Karpas-422 (cell line): ENCODE results near the gene POLD3. TPM values are rescaled to one million over a fixed set of nuclear protein-coding genes. Genes with fewer than 3 reads are reported as not detected.

Experiments used
- DNase-seq: peaks from one replicate; pipeline ENCODE4 v3.0.0-alpha.2; 2015
- H2AFZ ChIP-seq: fragments of 200-600 bp; sonication (generic); 2 replicates; pipeline ENCODE4 v1.6.1; 2014; ENCODE audit warnings: antibody characterized with exemption, low read length, mixed read lengths
- H3K27ac ChIP-seq: fragments of 200-600 bp; sonication (generic); 2 replicates; pipeline ENCODE4 v1.5.1; 2014; ENCODE audit warnings: mild to moderate bottlenecking, low read length, moderate library complexity
- H3K27me3 ChIP-seq: fragments of 200-600 bp; sonication (generic); 2 replicates; pipeline ENCODE4 v1.6.1; 2014; ENCODE audit warnings: low read length, mixed read lengths
- H3K36me3 ChIP-seq: fragments of 200-600 bp; sonication (generic); 2 replicates; pipeline ENCODE4 v1.6.1; 2014; ENCODE audit warnings: low read length, mixed read lengths; ENCODE audit not compliant: insufficient read depth
- H3K4me1 ChIP-seq: fragments of 200-600 bp; sonication (generic); 2 replicates; pipeline ENCODE4 v1.6.1; 2014; ENCODE audit warnings: mild to moderate bottlenecking, low read length, mixed read lengths
- H3K4me2 ChIP-seq: fragments of 200-600 bp; sonication (generic); 2 replicates; pipeline ENCODE4 v1.6.1; 2014; ENCODE audit warnings: low read length, low read depth, mild to moderate bottlenecking; ENCODE audit not compliant: poor library complexity, severe bottlenecking
- H3K4me3 ChIP-seq: fragments of 200-600 bp; sonication (generic); 2 replicates; pipeline ENCODE4 v1.5.1; 2014; ENCODE audit warnings: mild to moderate bottlenecking, antibody characterized with exemption, low read length, mixed read lengths
- H3K79me2 ChIP-seq: fragments of 200-600 bp; sonication (generic); 2 replicates; pipeline ENCODE4 v1.6.1; 2014; ENCODE audit warnings: mild to moderate bottlenecking, low read length, mixed read lengths
- H3K9ac ChIP-seq: fragments of 200-600 bp; sonication (generic); 2 replicates; pipeline ENCODE4 v1.6.0; 2014; ENCODE audit warnings: low read length
- H3K9me2 ChIP-seq: fragments of 200-600 bp; sonication (generic), shearing (Covaris generic); replicated peaks from 2 replicates; pipeline ENCODE4 v1.6.0; 2014; ENCODE audit warnings: mild to moderate bottlenecking, low read length, moderate library complexity; ENCODE audit not compliant: insufficient read depth
- H3K9me3 ChIP-seq: fragments of 300-700, 200-600 bp; sonication (generic); 2 replicates; pipeline ENCODE4 v1.6.1; 2014; ENCODE audit warnings: low read length, mixed read lengths
- H4K20me1 ChIP-seq: fragments of 200-600 bp; sonication (generic); 2 replicates; pipeline ENCODE4 v1.6.1; 2014; ENCODE audit warnings: mild to moderate bottlenecking, antibody characterized with exemption, low read length, low read depth; ENCODE audit not compliant: insufficient read depth
- total RNA-seq: library from RNA; depleted of rRNA; stranded (reverse); fragments of >200 nt; shearing (Covaris generic); gene quantifications from 2 replicates; pipeline ENCODE4 v1.2.3, GENCODE V29; 2014; ENCODE audit warnings: low replicate concordance

The POLD3 gene
- total RNA-seq, 1 experiment from 2014 or later, result 20.8 TPM

GRCh38 chr11:74615988-74616387 lies 23.6 kb downstream of the POLD3 start:
- no peaks in the 10 kb centered on the region for H3K27me3 ChIP-seq
- H3K9me2 ChIP-seq, result no peaks in the 10 kb centered on the region
- peaks cover 38% of the 10 kb centered on the region for H3K79me2 ChIP-seq
- no peak overlapping the region for H3K4me3 ChIP-seq
- DNase-seq, result no peak
- H3K9me3 ChIP-seq, result no peaks in the 10 kb centered on the region
- H3K9ac ChIP-seq, result no peak overlapping the region
- no peaks in the 10 kb centered on the region for H4K20me1 ChIP-seq
- H3K27ac ChIP-seq, result no peak overlapping the region
- no peak overlapping the region for H3K4me2 ChIP-seq
- H2AFZ ChIP-seq, result no peak overlapping the region
- no peaks in the 10 kb centered on the region for H3K4me1 ChIP-seq
- H3K36me3 ChIP-seq, result peaks cover 58% of the 10 kb centered on the region

GRCh38 chr11:74620531-74620930 lies 28.1 kb downstream of the POLD3 start:
- Histone ChIP-seq H3K4me2 (no peak overlapping the region), H3K9me2 (no peaks in the 10 kb centered on the region), H3K9me3 (no peaks in the 10 kb centered on the region), H4K20me1 (no peaks in the 10 kb centered on the region), H3K27ac (no peak overlapping the region), H3K9ac (no peak overlapping the region), H3K27me3 (no peaks in the 10 kb centered on the region), H3K36me3 (peaks cover 41% of the 10 kb centered on the region), H2AFZ (no peak overlapping the region), H3K79me2 (peaks cover 53% of the 10 kb centered on the region), H3K4me3 (no peak overlapping the region), H3K4me1 (no peaks in the 10 kb centered on the region)
- no peak for DNase-seq

DNA sequence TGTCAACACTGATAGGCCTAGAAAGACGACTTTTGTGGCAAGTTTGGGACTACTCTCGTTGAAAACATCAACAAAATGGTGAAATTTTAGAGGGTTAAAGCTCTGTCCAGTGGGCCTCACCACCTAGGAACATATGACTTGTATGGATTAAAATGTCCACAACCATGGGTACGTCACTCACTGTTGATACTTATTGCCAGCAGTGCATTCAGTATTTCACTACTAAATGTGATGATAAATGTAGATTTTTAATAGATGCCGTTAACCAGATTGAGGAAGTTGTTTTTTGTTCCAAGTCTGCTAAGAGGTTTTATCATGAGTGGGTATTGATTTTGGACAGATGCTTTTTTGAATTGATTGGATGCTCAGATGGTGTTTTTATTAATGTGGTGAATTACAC lies 33.7 kb downstream of the POLD3 start:
- Histone ChIP-seq H3K27ac (no peak overlapping the region), H3K4me1 (no peaks in the 10 kb centered on the region), H3K36me3 (peaks cover 49% of the 10 kb centered on the region), H2AFZ (no peak overlapping the region), H3K9ac (no peak overlapping the region), H3K27me3 (no peaks in the 10 kb centered on the region), H4K20me1 (no peaks in the 10 kb centered on the region), H3K9me3 (no peaks in the 10 kb centered on the region), H3K79me2 (peaks cover 66% of the 10 kb centered on the region), H3K4me3 (no peak overlapping the region), H3K4me2 (no peak overlapping the region), H3K9me2 (no peaks in the 10 kb centered on the region)
- DNase-seq, result no peak

DNA sequence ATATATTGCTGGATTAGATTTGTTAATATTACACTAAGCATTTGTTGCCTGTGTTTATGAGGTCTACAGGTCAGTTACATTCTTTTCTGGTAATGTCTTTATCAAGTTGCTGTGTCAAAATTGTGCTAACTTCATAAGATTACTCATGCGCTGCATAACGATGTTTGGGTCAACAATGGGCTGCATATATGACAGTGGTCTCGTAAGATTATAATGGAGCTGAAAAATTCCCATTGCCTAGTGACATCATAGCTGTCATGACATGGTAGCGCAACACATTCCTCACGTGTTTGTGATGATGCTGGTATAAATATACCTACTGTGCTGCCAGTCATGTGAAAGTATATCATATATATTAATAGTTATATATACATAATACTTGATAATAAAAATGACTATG lies 34.2 kb downstream of the POLD3 start:
- peaks cover 45% of the 10 kb centered on the region for H3K36me3 ChIP-seq
- no peaks in the 10 kb centered on the region for H4K20me1 ChIP-seq
- H3K27ac ChIP-seq, result no peak overlapping the region
- no peaks in the 10 kb centered on the region for H3K27me3 ChIP-seq
- H3K79me2 ChIP-seq, result peaks cover 62% of the 10 kb centered on the region
- H3K4me3 ChIP-seq, result no peak overlapping the region
- H3K9ac ChIP-seq, result no peak overlapping the region
- no peaks in the 10 kb centered on the region for H3K9me3 ChIP-seq
- no peak overlapping the region for H2AFZ ChIP-seq
- no peaks in the 10 kb centered on the region for H3K4me1 ChIP-seq
- no peak for DNase-seq
- no peaks in the 10 kb centered on the region for H3K9me2 ChIP-seq
- H3K4me2 ChIP-seq, result no peak overlapping the region

DNA sequence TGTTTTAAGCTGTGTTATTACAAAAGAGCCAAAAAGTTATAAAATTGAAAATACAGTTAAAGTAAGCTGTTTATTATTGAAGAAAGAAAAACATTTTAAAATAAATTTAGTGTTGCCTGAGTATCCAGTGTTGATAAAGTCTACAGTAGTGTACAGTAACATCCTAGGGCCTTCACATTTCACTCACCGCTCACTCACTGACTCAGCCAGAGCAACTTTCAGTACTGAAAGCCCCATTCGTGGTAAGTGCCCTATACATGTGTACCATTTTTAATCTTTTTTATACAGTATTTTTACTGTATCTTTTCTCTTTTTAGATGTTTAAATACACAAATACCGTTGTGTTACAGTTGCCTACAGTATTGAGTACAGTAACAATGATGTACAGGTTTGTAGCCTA lies 35.0 kb downstream of the POLD3 start:
- Histone ChIP-seq H3K79me2 (peaks cover 66% of the 10 kb centered on the region), H3K4me2 (no peak overlapping the region), H3K9me3 (no peaks in the 10 kb centered on the region), H2AFZ (no peak overlapping the region), H3K9me2 (no peaks in the 10 kb centered on the region), H3K27ac (no peak overlapping the region), H3K4me1 (no peaks in the 10 kb centered on the region), H3K4me3 (no peak overlapping the region), H3K9ac (no peak overlapping the region), H3K36me3 (peaks cover 50% of the 10 kb centered on the region), H4K20me1 (no peaks in the 10 kb centered on the region), H3K27me3 (no peaks in the 10 kb centered on the region)
- no peak for DNase-seq

DNA sequence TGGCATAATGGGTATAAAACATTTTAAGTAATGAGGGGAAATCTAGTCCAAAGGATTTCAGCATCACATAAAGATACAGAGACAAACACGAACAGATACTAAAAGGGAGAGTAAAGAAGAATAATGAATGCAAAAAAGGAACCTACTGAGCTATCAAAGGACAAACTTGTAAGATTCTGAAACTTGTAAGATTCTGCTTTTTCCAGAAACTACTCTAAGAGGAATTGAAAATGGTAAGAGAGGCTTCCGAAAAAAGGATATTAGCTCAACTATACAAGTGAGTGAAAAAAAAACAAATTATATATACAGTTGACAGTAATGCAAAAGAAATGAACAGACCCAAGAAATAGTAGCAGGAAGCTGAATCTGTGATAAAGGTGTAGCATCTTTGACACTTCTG lies 37.7 kb downstream of the POLD3 start:
- no peak for DNase-seq
- Histone ChIP-seq H3K9ac (no peak overlapping the region), H4K20me1 (no peaks in the 10 kb centered on the region), H3K27me3 (no peaks in the 10 kb centered on the region), H2AFZ (no peak overlapping the region), H3K9me3 (no peaks in the 10 kb centered on the region), H3K79me2 (peaks cover 46% of the 10 kb centered on the region), H3K36me3 (peaks cover 48% of the 10 kb centered on the region), H3K27ac (no peak overlapping the region), H3K4me2 (no peak overlapping the region), H3K9me2 (no peaks in the 10 kb centered on the region), H3K4me3 (no peak overlapping the region), H3K4me1 (no peaks in the 10 kb centered on the region)

GRCh38 chr11:74633406-74634393 lies 41.3 kb downstream of the POLD3 start:
- Histone ChIP-seq H3K4me3 (no peak overlapping the region), H3K79me2 (peaks cover 21% of the 10 kb centered on the region), H3K36me3 (peaks cover 40% of the 10 kb centered on the region), H3K27ac (no peak overlapping the region), H3K4me2 (no peak overlapping the region), H3K27me3 (no peaks in the 10 kb centered on the region), H3K9me3 (no peaks in the 10 kb centered on the region), H2AFZ (no peak overlapping the region), H3K9ac (no peak overlapping the region), H3K4me1 (no peaks in the 10 kb centered on the region), H3K9me2 (no peaks in the 10 kb centered on the region), H4K20me1 (no peaks in the 10 kb centered on the region)
- no peak for DNase-seq

GRCh38 chr11:74634537-74634936 lies 42.2 kb downstream of the POLD3 start:
- no peaks in the 10 kb centered on the region for H4K20me1 ChIP-seq
- peaks cover 39% of the 10 kb centered on the region for H3K36me3 ChIP-seq

More at GRCh38 chr11:74634537-74634936, 42.2 kb downstream of the POLD3 start:
- DNase-seq, result no peak
- Histone ChIP-seq H3K9me2 (no peaks in the 10 kb centered on the region), H3K4me3 (no peak overlapping the region), H3K79me2 (peaks cover 16% of the 10 kb centered on the region), H3K9ac (no peak overlapping the region), H2AFZ (no peak overlapping the region), H3K27ac (no peak overlapping the region), H3K27me3 (no peaks in the 10 kb centered on the region), H3K4me2 (no peak overlapping the region), H3K9me3 (no peaks in the 10 kb centered on the region), H3K4me1 (no peaks in the 10 kb centered on the region)
